ENCODE data around the gene KLF18.

Gene KLF18

GRCh38 chr1:44108971-44109370 is 32.5 kb downstream of the KLF18 start:
- Histone ChIP-seq H3K27me3 (ENCODE audit: insufficient read depth, poor library complexity, severe bottlenecking) (no peaks in the 10 kb centered on the region), H3K27ac (ENCODE audit: poor library complexity, severe bottlenecking) (no peak overlapping the region), H3K36me3 (ENCODE audit: low read depth) (no peaks in the 10 kb centered on the region), H3K4me1 (ENCODE audit: insufficient read depth, poor library complexity, severe bottlenecking) (no peaks in the 10 kb centered on the region), H3K9me3 (ENCODE audit: severe bottlenecking) (no peaks in the 10 kb centered on the region), H3K4me3 (ENCODE audit: severe bottlenecking) (no peak overlapping the region)
- no peak for DNase-seq (ENCODE audit: low spot score)
- no peak for ATAC-seq (ENCODE audit: low read depth)
- TF ChIP-seq CTCF (IDR thresholded peaks at IDR 0.05; ENCODE audit: poor library complexity, severe bottlenecking): no peak

- no peaks in the 10 kb centered on the region for H3K27me3 ChIP-seq (ENCODE audit: insufficient read depth, poor library complexity, severe bottlenecking)
- no peaks in the 10 kb centered on the region for H3K4me1 ChIP-seq (ENCODE audit: insufficient read depth, poor library complexity, severe bottlenecking)
- no peaks in the 10 kb centered on the region for H3K9me3 ChIP-seq (ENCODE audit: severe bottlenecking)
- H3K27ac ChIP-seq (ENCODE audit: poor library complexity, severe bottlenecking): no peak overlapping the region
- no peak for TF ChIP-seq CTCF (IDR thresholded peaks at IDR 0.05; ENCODE audit: poor library complexity, severe bottlenecking)
- no peak for DNase-seq (ENCODE audit: low spot score)
- no peak overlapping the region for H3K4me3 ChIP-seq (ENCODE audit: severe bottlenecking)
- no peaks in the 10 kb centered on the region for H3K36me3 ChIP-seq (ENCODE audit: low read depth)
- ATAC-seq (ENCODE audit: low read depth): no peak
Observed at GRCh38 chr1:44108241-44108640, 33.2 kb downstream of the KLF18 start.

- Histone ChIP-seq H3K27ac (ENCODE audit: poor library complexity, severe bottlenecking) (no peak overlapping the region), H3K4me3 (ENCODE audit: severe bottlenecking) (no peak overlapping the region), H3K36me3 (ENCODE audit: low read depth) (no peaks in the 10 kb centered on the region), H3K4me1 (ENCODE audit: insufficient read depth, poor library complexity, severe bottlenecking) (no peaks in the 10 kb centered on the region), H3K9me3 (ENCODE audit: severe bottlenecking) (no peaks in the 10 kb centered on the region), H3K27me3 (ENCODE audit: insufficient read depth, poor library complexity, severe bottlenecking) (no peaks in the 10 kb centered on the region)
- DNase-seq (ENCODE audit: low spot score) (no peak), ATAC-seq (ENCODE audit: low read depth) (no peak)
- no peak for TF ChIP-seq CTCF (IDR thresholded peaks at IDR 0.05; ENCODE audit: poor library complexity, severe bottlenecking)
Observed at GRCh38 chr1:44105810-44106209, 35.6 kb downstream of the KLF18 start.

- Histone ChIP-seq H3K27ac (ENCODE audit: poor library complexity, severe bottlenecking) (no peak overlapping the region), H3K36me3 (ENCODE audit: low read depth) (no peaks in the 10 kb centered on the region), H3K27me3 (ENCODE audit: insufficient read depth, poor library complexity, severe bottlenecking) (no peaks in the 10 kb centered on the region), H3K9me3 (ENCODE audit: severe bottlenecking) (no peaks in the 10 kb centered on the region), H3K4me3 (ENCODE audit: severe bottlenecking) (no peak overlapping the region), H3K4me1 (ENCODE audit: insufficient read depth, poor library complexity, severe bottlenecking) (no peaks in the 10 kb centered on the region)
- TF ChIP-seq CTCF (IDR thresholded peaks at IDR 0.05; ENCODE audit: poor library complexity, severe bottlenecking): no peak
- DNase-seq (ENCODE audit: low spot score) (peak; percentile 62), ATAC-seq (ENCODE audit: low read depth) (no peak)
Observed at GRCh38 chr1:44103270-44104131, 37.9 kb downstream of the KLF18 start.

GRCh38 chr1:44101328-44101727 is 40.1 kb downstream of the KLF18 start:
- no peaks in the 10 kb centered on the region for H3K9me3 ChIP-seq (ENCODE audit: severe bottlenecking)
- TF ChIP-seq CTCF (IDR thresholded peaks at IDR 0.05; ENCODE audit: poor library complexity, severe bottlenecking): no peak
- no peak overlapping the region for H3K27ac ChIP-seq (ENCODE audit: poor library complexity, severe bottlenecking)
- DNase-seq (ENCODE audit: low spot score) (no peak), ATAC-seq (ENCODE audit: low read depth) (no peak)
- no peaks in the 10 kb centered on the region for H3K27me3 ChIP-seq (ENCODE audit: insufficient read depth, poor library complexity, severe bottlenecking)
- no peak overlapping the region for H3K4me3 ChIP-seq (ENCODE audit: severe bottlenecking)
- H3K4me1 ChIP-seq (ENCODE audit: insufficient read depth, poor library complexity, severe bottlenecking): no peaks in the 10 kb centered on the region
- no peaks in the 10 kb centered on the region for H3K36me3 ChIP-seq (ENCODE audit: low read depth)
